IPS-18c (cell line): Measurements from ENCODE around the gene UBE2H.
"Not testable (repeated sequence)": the region's sequence is repeated elsewhere in the genome, so short reads cannot be mapped to it uniquely, and the experiment has no call there.

ENCODE experiments used
- H3K4me3 ChIP-seq: 2 replicates; pipeline ENCODE4 v1.7.0; 2013; ENCODE audit warnings: low read depth, mild to moderate bottlenecking, low read length, moderate library complexity; ENCODE audit not compliant: insufficient read depth
- H3K9me3 ChIP-seq: one replicate; pipeline ENCODE4 v1.6.1; 2013; ENCODE audit warnings: mild to moderate bottlenecking, low read length, moderate library complexity; ENCODE audit not compliant: control insufficient read depth, insufficient read depth

The UBE2H gene

GRCh38 chr7:129824291-129825208 lies 128.2 kb downstream of the UBE2H start:
- peak overlapping the region; percentile 78; the same call in 1 of the 2 replicates for H3K4me3 ChIP-seq
- H3K9me3 ChIP-seq: no peaks in the 10 kb centered on the region

- H3K9me3 ChIP-seq, H3K4me3 ChIP-seq: not testable (repeated sequence)
Measured at GRCh38 chr7:129823143-129823542, 129.6 kb downstream of the UBE2H start.

GRCh38 chr7:129821476-129821875 lies 131.3 kb downstream of the UBE2H start:
- no peak overlapping the region for H3K4me3 ChIP-seq
- H3K9me3 ChIP-seq: no peaks in the 10 kb centered on the region

GRCh38 chr7:129816742-129817141 lies 136.0 kb downstream of the UBE2H start:
- no peaks in the 10 kb centered on the region for H3K9me3 ChIP-seq
- H3K4me3 ChIP-seq: no peak overlapping the region

- Histone ChIP-seq H3K4me3 (no peak overlapping the region), H3K9me3 (peaks cover 2% of the 10 kb centered on the region)
Measured at GRCh38 chr7:129807863-129808262, 144.9 kb downstream of the UBE2H start.

GRCh38 chr7:129804890-129805719 lies 147.7 kb downstream of the UBE2H start:
- no peak overlapping the region for H3K4me3 ChIP-seq
- no peaks in the 10 kb centered on the region for H3K9me3 ChIP-seq

- Histone ChIP-seq H3K9me3 (no peaks in the 10 kb centered on the region), H3K4me3 (no peak overlapping the region)
Measured at GRCh38 chr7:129804111-129804889, 148.5 kb downstream of the UBE2H start.

GRCh38 chr7:129803546-129804081 lies 149.1 kb downstream of the UBE2H start:
- H3K9me3 ChIP-seq: no peaks in the 10 kb centered on the region

GRCh38 chr7:129801882-129802281 lies 150.9 kb downstream of the UBE2H start:
- H3K4me3 ChIP-seq: no peak overlapping the region
- H3K9me3 ChIP-seq: no peaks in the 10 kb centered on the region

More at GRCh38 chr7:129803546-129804081, 149.1 kb downstream of the UBE2H start:
- H3K4me3 ChIP-seq: no peak overlapping the region

GRCh38 chr7:129800901-129801300 lies 151.9 kb downstream of the UBE2H start:
- Histone ChIP-seq H3K9me3 (no peaks in the 10 kb centered on the region), H3K4me3 (no peak overlapping the region)

GRCh38 chr7:129799350-129799955 lies 153.3 kb downstream of the UBE2H start:
- Histone ChIP-seq H3K9me3 (no peaks in the 10 kb centered on the region), H3K4me3 (no peak overlapping the region)

- no peak overlapping the region for H3K4me3 ChIP-seq
- no peaks in the 10 kb centered on the region for H3K9me3 ChIP-seq
Measured at GRCh38 chr7:129798616-129799349, 154.0 kb downstream of the UBE2H start.

GRCh38 chr7:129797214-129797789 lies 155.5 kb downstream of the UBE2H start:
- no peaks in the 10 kb centered on the region for H3K9me3 ChIP-seq

GRCh38 chr7:129796186-129796775 lies 156.5 kb downstream of the UBE2H start:
- Histone ChIP-seq H3K4me3 (no peak overlapping the region), H3K9me3 (no peaks in the 10 kb centered on the region)

More at GRCh38 chr7:129797214-129797789, 155.5 kb downstream of the UBE2H start:
- no peak overlapping the region for H3K4me3 ChIP-seq

- not testable (repeated sequence) for H3K9me3 ChIP-seq, H3K4me3 ChIP-seq
Measured at GRCh38 chr7:129794461-129794860, 158.3 kb downstream of the UBE2H start.
